DOHH2 (cell line): Measurements from ENCODE around the gene FOXK1.

Experiments used
- CTCF ChIP-seq: fragments of 200-600 bp; sonication (generic); IDR thresholded peaks from one replicate; pipeline ENCODE4 v1.5.1; 2014; ENCODE audit warnings: antibody characterized with exemption, mild to moderate bottlenecking, low read depth, low read length; ENCODE audit not compliant: poor library complexity, severe bottlenecking
- EZH2phosphoT487 ChIP-seq: fragments of 200-600 bp; sonication (generic); IDR thresholded peaks from 2 replicates; pipeline ENCODE4 v1.6.1; 2017; ENCODE audit warnings: borderline replicate concordance, mild to moderate bottlenecking, antibody characterized with exemption, low read length, moderate library complexity, mixed read lengths

- TF ChIP-seq CTCF (no peak), EZH2phosphoT487 (no peak)
These were observed 16.4 kb upstream of the FOXK1 start for GRCh38 chr7:4665661-4666060.
